Measurements from ENCODE around the gene SCGB3A2. TPM values are rescaled to one million over a fixed set of nuclear protein-coding genes. Genes with fewer than 3 reads are reported as not detected.

Gene SCGB3A2
- total RNA-seq, 1 experiment from 2014 or later = 0.39 TPM

- Histone ChIP-seq H3K36me3 (ENCODE audit: control insufficient read depth, insufficient read depth, low read length) (no peaks in the 10 kb centered on the region), H3K9me3 (ENCODE audit: control insufficient read depth, insufficient read depth, low read depth, low read length) (no peaks in the 10 kb centered on the region), H3K27me3 (ENCODE audit: control insufficient read depth, insufficient read depth, low read length) (no peaks in the 10 kb centered on the region), H3K27ac (ENCODE audit: low read length) (no peak overlapping the region), H3K4me3 (ENCODE audit: low read depth in 2 of 2, low read length in 2 of 2) (no peak overlapping the region), H3K4me1 (ENCODE audit: control insufficient read depth, insufficient read depth, low read length) (no peaks in the 10 kb centered on the region)
- ChIA-PET CTCF (no interaction called here), POLR2A (no interaction called here)
- in situ Hi-C loops (cut with HindIII; ENCODE audit: low pct_unique_long_range_greater_than_20kb, low sequenced_read_pairs) (no loop called here), intact Hi-C loops (cut with micrococcal nuclease; ENCODE audit: unreplicated experiment) (loop anchor here (1.0 kb wide), 1 partner anchor 48 kb away; no protein-coding TSS in a partner anchor)
- no peak for DNase-seq (ENCODE audit: low read depth, low spot score)
- TF ChIP-seq SIN3A (IDR thresholded peaks at IDR 0.05; ENCODE audit: borderline replicate concordance, insufficient read depth, low read depth, low read length) (no peak), CTCF (IDR thresholded peaks at IDR 0.05) (peak; percentile 63; the same call in 1 of the 2 replicates)
- BruUV-seq (replicated peaks) = no TSS peak
- ATAC-seq = no peak
Measured at GRCh38 chr5:147887026-147887627, 8.6 kb downstream of the SCGB3A2 start.

- Histone ChIP-seq H3K4me3 (ENCODE audit: low read depth in 2 of 2, low read length in 2 of 2) (no peak overlapping the region), H3K9me3 (ENCODE audit: control insufficient read depth, insufficient read depth, low read depth, low read length) (no peaks in the 10 kb centered on the region), H3K36me3 (ENCODE audit: control insufficient read depth, insufficient read depth, low read length) (no peaks in the 10 kb centered on the region), H3K4me1 (ENCODE audit: control insufficient read depth, insufficient read depth, low read length) (no peaks in the 10 kb centered on the region), H3K27ac (ENCODE audit: low read length) (no peak overlapping the region), H3K27me3 (ENCODE audit: control insufficient read depth, insufficient read depth, low read length) (no peaks in the 10 kb centered on the region)
- DNase-seq (ENCODE audit: low read depth, low spot score) = no peak
- no peak for TF ChIP-seq TCF7L2 (IDR thresholded peaks at IDR 0.05; ENCODE audit: low read depth, low read length)
- TF ChIP-seq CTCF (IDR thresholded peaks at IDR 0.05) = no peak
- TF ChIP-seq REST (IDR thresholded peaks at IDR 0.05; ENCODE audit: insufficient read depth in 1 of 2, low read depth in 2 of 2, low read length in 1 of 2) = no peak
- TF ChIP-seq POLR2AphosphoS5 (IDR thresholded peaks at IDR 0.05; ENCODE audit: low read depth, low read length) = no peak
- no peak for TF ChIP-seq SIN3A (IDR thresholded peaks at IDR 0.05; ENCODE audit: borderline replicate concordance, insufficient read depth, low read depth, low read length)
- POLR2A ChIA-PET = no interaction called here
- no TSS peak for BruUV-seq (replicated peaks)
- in situ Hi-C loops (cut with HindIII; ENCODE audit: low pct_unique_long_range_greater_than_20kb, low sequenced_read_pairs) (no loop called here), intact Hi-C loops (cut with micrococcal nuclease; ENCODE audit: unreplicated experiment) (loop anchor here (1.0 kb wide), 1 partner anchor 47 kb away; no protein-coding TSS in a partner anchor)
- no peak for ATAC-seq
- CTCF ChIA-PET = no interaction called here
Measured at GRCh38 chr5:147887930-147888329, 9.4 kb downstream of the SCGB3A2 start.
